ENCODE data around the gene TMEM164.

TMEM164 gene

DNA sequence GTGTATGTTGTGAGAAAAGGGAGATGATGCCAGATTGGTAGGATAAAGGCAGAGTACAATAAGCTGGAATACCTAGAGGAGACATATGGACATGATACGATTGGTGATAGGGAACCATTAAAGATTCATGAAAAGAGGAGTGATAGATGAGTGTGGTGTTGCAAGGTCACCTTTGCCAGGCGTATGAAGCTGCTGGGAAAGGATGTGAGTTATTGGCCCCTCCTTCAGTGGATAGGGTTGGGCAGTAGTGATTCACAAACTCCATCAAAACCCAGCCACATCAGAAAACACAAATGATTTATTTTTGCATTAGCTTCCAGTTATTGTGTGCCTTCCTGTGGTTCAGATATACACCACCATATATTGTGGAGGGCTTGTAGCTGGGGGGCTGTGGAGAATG lies 34.3 kb downstream of the TMEM164 start:
- DNase-seq (ENCODE audit: low read depth), result no peak

DNA sequence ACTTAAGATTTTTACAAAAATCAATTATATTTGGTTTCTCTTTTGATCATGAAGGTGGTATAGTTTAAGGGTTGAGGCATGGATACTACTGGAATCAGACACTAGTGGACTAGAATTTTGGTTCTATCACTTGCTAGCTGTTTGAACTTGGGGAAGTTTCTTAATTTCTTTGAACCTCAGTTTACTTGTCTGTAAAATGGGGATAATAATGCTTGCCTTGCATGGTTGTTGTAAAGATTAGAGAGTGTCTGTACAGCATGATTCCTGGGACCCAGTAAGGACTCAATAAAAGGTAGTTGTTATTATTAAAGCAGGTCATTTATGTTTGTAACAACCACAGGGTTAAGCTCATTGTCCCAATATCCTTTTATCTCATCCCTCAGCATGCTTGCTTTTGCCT lies 36.0 kb downstream of the TMEM164 start:
- no peak for DNase-seq (ENCODE audit: low read depth)

DNA sequence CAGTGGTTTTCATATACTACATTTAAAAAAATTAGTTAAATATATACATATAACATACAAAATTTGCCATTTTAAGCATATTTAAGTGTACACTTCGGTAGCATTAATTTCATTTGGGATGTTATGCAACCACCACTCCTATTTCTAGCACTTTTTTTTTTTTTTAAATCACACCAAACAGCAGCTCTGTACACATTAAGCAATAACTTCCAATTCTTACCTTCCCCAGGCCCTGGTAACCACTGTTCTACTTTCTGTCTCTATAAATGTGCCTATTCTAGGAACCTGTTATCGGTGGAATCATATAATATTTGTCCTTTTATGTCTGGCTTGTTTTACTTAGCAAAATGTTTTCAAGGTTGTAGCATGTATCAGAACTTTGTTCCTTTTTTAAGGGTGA lies 39.1 kb downstream of the TMEM164 start:
- DNase-seq (ENCODE audit: low read depth), result no peak

DNA sequence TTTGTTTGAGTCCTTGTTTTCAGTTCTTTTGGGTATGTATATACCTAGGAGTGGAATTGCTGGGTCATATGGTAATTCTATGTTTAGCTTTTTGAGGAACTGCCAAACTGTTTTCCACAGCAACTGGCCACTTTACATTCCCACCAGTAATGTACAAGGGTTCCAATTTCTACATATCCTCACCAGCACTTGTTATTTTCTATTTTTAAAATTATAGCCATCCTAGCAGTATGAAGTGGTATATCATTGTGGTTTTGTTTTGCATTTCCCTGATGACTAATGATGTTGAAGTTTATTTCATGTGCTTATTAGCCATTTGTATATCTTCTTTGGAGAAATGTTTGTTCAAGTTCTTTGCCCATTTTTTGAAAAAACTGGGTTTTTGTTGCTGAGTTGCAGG lies 39.6 kb downstream of the TMEM164 start:
- no peak for DNase-seq (ENCODE audit: low read depth)

DNA sequence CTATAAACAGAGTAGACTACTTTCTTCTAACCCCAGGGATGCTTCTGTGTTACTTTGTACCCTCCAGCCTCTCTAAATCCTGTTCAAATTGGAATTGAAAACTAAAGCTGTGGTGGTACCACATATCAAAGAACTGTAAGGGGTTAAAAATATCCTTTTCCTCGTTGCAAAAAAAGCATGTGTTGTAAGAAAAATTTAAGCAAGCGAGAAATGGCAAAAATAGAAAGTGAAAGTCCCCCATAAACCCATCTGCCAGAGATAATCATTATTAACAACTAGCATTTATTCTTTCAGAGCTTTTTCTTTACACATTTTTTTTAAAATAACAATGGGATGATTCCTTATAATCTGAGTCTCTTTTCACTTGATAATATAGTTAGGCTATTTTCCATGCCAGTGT lies 40.6 kb downstream of the TMEM164 start:
- no peak for DNase-seq (ENCODE audit: low read depth)

DNA sequence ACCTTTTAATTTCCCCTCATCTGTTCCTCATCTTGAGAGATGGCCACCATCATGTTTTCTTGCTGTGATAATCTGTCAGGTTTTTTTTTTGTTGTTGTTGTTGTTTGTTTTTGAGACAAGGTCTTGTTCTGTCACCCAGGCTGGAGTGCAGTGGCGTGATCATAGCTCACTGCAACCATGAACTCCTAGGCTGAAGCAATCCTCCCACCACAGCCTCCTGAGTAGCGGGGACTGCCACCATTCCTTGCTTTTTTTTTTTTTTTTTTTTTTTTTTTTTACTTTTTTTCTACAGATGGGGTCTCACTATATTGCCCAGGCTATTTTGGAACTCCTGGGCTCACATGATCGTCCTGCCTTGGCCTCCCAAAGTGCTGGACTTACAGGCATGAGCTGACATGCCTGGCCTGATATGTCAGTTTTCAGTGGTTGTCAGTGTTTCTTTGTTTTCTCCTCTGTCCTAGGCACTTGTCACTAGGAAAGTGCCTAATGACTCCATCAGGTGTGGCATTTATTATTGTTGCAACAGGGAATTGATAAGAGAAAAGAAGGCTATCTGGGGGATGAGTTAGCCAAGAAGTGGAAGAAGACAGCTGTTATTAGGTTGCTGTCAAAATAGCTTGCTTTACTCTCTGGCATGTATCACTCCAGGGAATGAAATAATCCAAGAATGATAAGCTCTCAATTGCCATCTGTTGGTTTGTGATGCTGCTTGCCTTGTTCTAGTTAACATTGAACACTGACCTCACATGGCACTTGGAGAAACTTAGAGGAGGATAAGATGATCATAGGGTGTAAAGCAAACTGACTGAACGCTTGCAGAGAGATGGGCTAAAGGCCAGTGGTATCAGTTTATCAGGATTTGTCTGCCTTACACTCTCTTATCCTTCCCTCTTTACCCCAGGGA lies 41.7 kb downstream of the TMEM164 start:
- DNase-seq (ENCODE audit: low read depth), result no peak

DNA sequence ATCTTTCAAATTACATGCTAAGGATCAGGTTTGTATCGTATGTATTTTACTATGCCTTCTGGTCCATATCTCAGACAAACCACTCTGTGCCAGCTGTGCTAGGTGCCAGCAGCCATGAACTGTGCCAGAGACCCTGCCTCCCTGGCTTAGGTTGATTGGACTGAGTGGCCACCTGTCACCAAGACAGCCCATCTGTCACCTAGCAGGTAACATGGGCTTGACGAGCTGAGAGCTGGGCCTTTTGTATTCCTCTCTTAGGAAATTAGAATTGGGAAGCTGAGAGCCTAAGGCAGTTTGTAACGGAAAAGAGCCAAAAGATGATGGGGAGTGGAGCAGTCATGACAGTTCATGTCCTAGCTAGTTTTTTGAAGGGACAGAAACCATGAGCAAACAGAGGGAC lies 42.5 kb downstream of the TMEM164 start:
- no peak for DNase-seq (ENCODE audit: low read depth)

DNA sequence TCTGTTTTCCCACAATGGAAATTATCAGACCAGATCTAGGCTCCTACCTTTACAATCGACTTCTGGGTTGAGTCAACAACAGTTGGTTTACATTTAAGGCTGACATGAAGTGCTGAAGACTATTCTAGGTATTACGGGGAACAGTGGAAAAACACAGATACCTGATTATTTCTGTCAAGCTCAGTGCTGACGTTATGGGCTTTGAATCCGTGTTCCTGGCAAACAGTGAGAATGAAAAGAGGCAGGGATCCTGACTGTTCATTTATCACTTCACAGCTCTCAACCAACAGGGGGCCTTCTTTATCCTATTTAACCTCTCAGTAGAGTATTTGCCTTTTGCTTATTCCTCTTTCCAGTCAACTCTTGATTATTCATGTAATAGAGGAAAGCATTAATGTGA lies 43.1 kb downstream of the TMEM164 start:
- DNase-seq (ENCODE audit: low read depth), result no peak

DNA sequence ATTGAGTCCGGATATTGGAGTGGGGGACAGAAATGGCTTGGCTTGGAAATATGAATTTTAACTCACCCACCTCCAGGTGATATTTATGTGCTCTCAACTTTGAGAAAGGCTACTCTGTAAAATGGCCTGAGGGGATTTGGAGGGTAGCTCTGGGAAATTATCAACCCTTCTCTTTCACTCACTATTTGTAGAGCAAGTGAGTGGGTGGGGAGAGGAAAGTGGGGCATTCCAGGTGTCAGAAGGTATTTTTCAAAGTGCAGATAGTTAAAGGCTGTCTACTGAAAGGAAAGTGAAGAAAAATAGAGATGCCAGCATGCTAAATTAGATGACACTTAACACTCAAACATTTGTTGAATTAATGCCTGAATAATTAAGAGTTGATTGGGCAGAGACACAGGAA lies 44.1 kb downstream of the TMEM164 start:
- no peak for DNase-seq (ENCODE audit: low read depth)

DNA sequence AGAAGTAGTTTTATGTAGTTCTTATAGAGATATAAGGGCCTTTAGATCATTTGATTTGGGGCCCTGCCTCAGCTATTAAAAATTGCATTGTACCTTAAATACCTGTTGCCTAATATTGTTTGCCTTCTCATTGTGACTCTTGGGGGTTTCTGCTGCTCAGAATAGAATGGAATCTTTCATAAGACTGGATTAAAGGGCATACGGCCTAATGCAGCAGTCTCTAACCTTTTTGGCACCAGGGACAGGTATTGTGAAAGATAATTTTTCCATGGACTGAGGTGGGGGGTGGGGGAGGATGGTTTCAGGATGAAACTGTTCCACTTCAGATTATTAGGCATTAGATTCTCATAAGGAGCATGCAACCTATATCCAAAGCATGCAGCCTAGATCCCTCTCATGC lies 46.2 kb downstream of the TMEM164 start:
- DNase-seq (ENCODE audit: low read depth), result no peak

DNA sequence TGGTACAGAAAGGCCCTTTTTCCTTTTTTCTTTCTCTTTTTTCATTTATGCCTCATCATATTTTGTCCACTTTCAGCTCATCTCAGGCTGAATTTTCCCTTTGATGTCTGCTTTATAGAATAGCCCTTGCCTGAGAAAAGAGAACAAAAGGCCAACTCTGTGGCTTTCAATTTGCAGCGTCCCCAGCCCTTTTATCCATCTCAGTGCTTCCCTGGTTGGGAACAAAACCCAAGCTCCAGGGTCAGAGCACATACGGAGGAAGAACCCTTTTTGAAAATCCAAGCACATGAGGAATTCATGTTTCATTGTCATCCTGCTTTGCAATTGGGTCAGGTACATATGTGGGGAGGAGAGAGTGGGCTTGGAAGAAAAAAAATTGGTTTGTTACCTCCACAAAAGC lies 47.5 kb downstream of the TMEM164 start:
- DNase-seq (ENCODE audit: low read depth), result no peak

DNA sequence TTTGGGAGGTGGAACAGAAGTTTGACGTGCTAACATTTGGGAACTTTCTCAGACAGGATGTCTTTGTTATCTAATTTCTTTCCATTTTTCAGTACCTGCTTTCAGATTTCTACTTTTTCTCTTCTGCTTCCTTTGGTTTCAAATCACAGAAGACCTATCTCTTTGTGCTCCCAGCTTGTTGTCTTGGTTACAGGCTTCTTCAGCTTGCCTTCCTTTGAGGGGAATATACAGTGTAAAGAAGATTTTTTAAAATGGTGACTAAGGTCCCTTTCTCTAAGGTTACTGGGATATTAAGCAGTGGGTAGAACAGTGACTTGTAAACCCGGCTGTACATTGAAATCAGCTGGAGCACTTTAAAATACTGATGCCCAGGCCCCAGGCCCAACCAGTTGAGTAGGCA lies 48.0 kb downstream of the TMEM164 start:
- no peak for DNase-seq (ENCODE audit: low read depth)

DNA sequence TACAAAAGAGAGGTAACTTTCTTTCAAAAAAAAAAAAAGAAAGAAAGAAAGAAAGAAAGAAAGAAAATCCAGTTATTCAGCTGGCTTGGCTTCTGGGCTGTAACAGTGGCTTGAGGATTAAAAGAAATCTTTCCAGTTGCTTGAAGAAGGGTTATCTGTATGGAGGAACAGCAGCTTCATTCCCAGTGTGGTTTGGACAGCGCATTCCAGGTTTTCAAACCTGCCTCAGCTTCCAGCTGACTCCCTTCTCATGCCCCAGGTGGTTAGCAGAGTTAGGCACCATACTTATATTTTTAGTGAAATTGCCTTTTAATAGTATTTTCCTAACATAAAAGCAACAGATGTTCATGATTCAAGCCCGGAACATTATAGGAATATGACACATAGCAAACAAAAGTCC lies 48.6 kb downstream of the TMEM164 start:
- DNase-seq (ENCODE audit: low read depth), result no peak

DNA sequence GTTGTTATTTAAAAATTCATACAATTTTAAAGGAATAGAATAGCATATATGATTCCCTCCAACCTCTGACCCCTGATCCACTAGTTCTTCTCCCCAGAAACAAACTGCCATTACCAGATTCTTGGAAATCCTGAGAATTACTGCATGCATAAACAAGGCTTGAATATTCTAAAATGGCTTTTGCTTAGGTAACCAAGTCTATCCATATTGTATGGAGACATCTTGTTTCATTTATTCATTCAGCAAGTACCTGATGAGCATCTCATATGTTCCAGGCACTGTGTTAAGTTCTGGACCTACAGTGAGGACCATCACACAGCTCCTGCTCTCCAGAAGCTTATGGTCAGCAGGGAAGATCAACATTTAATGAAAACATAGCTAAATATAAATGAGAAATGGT lies 49.4 kb downstream of the TMEM164 start:
- no peak for DNase-seq (ENCODE audit: low read depth)

DNA sequence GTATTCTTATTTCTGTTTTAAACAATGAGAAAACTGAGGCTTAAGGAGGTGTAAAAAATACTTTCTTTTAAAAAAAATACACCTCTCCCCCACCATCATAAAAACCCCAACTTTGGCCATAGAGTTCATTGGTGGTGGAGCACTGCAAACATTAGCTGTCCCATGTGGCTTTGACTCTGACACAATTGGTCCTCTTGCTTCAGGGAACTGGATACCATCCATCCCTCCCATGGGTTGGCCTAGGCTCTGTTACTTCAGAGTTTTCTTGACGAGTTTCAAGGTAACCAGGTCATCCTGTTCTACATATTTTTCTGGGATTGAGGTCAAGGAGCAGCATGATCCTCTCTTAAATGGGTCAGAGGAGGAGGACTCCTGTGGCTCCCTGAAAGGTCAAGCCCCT lies 50.5 kb downstream of the TMEM164 start:
- DNase-seq (ENCODE audit: low read depth), result no peak

DNA sequence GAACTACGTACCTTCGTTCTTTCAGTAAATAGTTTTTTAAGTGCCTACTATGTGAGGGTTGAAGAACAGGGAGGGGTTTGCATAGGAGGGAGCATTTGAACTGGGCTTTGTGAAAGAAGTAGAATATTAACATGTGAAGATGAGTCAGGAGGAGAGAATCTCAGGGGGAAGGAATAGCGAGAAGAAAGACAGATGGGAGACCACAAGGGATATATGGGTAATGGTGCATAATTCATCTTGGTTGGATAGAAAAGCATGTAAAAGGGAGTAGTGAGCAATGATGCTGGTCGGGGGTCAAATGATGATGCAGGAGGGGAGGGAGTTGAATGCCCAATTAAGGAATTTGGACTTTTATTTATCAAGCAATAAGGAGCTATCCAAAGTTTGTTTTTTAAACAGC lies 52.7 kb downstream of the TMEM164 start:
- no peak for DNase-seq (ENCODE audit: low read depth)

DNA sequence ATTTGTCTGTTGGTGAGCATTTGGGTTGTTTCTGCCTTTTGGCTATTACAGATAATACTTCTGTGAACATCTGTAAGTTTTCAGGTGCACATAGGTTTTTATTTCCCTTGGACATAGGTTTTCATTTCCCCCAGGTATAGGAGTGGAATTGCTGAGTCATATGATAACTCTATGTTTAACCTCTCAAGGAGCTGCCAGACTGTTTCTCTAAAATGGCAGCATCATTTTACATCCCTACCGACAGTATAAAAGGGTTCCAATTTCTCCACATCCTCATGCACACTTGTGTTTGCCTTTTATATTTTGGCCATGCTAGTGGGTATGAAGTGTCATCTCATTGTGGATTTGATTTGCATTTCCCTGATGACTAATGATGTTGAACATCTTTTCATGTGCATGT lies 53.5 kb downstream of the TMEM164 start:
- no peak for DNase-seq (ENCODE audit: low read depth)

DNA sequence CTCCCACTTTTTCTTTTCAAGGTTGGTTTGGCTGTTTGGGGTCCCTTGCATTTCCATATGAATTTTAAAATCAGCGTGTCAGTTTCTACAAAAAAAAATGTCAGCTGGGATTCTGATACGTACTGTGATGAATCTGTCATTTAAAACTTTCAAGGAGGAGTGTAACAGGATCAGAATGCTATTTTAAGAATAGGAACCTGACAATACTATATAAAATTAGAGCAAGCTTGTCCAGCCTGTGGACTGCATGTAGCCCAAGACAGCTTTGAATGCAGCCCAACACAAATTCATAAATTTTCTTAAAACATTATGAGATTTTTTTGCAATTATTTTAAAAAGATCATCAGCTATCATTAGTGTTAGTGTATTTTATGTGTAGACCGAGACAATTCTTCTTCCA lies 56.5 kb downstream of the TMEM164 start:
- no peak for DNase-seq (ENCODE audit: low read depth)

DNA sequence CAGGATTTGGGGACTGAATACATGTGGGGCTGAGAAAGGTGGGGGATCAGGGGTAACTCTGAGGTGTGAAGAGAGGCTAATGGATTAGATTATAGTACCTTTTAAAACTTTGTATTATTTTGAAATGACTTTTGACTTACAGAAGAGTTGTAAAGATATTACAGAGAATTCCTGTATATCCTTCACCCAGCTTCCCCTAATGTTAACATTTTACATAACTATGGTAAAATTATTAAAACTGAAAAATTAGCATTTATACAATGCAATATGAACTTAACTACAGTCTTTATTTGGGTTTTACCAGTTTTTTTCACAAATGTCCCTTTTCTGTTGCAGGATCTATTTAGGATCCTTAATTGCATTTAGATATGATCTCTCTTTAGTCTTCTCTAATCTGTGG lies 57.4 kb downstream of the TMEM164 start:
- DNase-seq (ENCODE audit: low read depth), result no peak

DNA sequence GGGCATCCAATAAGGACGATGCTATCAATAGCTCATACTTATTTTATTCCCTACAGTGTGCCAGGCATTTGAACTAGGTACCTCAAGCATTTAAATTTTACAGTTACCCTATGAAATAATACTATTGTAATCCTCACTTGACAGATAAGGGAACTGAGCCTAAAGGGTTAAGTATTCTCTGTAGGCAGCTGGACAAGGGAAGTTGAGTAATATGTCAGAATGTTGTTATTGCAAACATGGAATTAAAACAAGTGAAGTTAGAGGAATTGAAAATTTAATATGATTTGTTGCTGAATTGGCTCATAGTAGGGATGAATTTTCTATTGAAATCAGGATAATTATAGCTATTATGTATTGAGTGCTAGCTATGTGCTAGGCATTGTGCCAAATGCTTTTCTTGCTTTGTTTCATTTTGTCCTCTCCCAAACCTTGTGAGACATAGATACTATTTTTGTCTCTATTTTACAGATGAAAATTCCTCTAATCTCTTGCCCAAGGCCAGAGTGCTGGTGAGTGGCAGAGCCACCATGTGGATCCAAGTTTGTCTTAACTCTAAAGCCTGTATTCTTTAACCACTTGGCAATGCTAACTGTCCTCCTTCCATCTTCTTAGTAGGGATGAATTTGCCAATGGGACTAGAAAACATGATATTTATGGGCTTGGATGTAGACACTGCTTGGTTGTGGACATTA lies 58.1 kb downstream of the TMEM164 start:
- no peak for DNase-seq (ENCODE audit: low read depth)

DNA sequence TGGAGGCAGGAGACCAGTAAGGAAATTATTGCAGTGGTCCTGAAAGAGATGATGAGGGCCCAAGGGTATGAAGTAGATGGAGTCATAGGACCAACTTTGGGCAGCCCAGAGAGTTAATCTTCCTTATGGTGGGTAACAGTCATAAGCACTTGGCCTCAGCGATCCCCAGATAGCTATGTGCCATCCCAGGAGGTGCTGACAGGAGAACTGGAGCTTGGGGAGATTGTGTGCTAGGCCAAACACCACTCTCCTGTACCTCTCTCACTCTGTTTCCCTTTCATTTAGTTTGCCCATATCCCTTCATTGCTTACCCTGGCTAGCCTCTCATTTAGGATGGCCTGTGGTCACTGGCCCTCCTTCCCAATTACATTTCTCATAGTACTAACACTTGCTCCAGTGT lies 60.0 kb downstream of the TMEM164 start:
- no peak for DNase-seq (ENCODE audit: low read depth)

DNA sequence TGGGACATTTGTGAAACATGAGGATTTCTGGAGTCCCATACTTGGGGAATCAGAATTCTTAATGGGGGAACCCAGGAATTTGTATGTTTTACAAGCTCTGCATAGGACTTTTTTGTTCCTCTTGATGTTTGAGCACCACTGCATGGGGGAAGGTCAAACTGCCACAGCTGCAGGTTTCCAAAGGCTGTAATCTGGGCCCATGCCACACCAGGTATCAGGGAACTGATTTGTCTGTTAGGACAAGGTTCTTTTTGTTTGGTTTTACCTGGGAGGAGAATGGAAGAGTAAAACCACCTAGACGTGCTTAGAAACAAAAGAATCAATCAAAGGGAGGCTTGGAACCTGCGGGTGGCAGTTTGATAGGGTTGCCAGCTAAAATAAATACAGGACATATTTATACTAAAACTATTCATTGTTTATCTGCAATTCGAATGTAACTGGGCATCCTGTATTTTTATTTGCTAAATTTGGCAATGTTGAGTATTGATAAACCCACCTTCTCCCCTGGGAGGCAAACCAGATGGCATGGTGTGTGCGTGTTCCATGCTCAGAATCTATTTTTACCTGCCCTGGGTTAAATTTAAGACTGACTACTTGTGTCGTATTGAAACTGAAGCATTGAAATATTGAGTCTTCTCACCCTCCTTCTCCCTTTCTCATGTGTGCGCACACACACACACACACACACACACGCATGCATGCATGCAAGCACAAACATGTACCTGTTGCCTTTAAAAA lies 63.7 kb downstream of the TMEM164 start:
- DNase-seq (ENCODE audit: low read depth), result no peak

DNA sequence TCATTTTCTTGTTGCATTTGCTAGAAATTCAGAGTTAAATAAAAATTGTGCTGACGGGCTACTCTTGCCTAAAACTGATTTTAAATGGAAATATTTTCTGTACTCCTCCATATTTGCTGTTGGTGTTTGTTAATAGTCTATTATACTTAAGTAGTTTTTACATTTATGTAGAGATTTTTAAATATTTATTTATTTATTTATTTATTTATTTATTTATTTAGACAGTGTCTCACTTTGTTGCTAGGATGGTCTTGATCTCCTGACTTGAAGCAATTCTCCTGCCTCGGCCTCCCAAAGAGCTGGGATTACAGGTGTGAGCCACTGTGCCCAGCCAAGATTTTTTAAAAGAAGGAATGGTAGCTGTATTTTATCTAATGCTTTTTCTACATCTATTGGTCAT lies 68.1 kb downstream of the TMEM164 start:
- DNase-seq (ENCODE audit: low read depth), result no peak

Measured in T-helper 22 cell (primary cell).